Kidney tubule cell (primary cell): ENCODE measurements around the gene CSK.

Source experiments
- DNase-seq: peaks from one replicate; pipeline ENCODE4 v3.0.0-alpha.2; 2018; ENCODE audit warnings: low spot score

Gene CSK

GRCh38 chr15:74801311-74801997, 19.6 kb downstream of the CSK start:
- no peak for DNase-seq

- no peak for DNase-seq
Measured at GRCh38 chr15:74802290-74802689, 20.4 kb downstream of the CSK start.

GRCh38 chr15:74802862-74803447, 21.1 kb downstream of the CSK start:
- DNase-seq, result no peak

GRCh38 chr15:74804935-74805334, 23.1 kb downstream of the CSK start:
- DNase-seq, result no peak

- no peak for DNase-seq
Measured at GRCh38 chr15:74807282-74807681, 25.4 kb downstream of the CSK start.

GRCh38 chr15:74808078-74808839, 26.4 kb downstream of the CSK start:
- peak; percentile 63 for DNase-seq

- DNase-seq, result no peak
Measured at GRCh38 chr15:74808840-74809229, 27.0 kb downstream of the CSK start.

GRCh38 chr15:74809242-74809641, 27.4 kb downstream of the CSK start:
- DNase-seq, result no peak

- no peak for DNase-seq
Measured at GRCh38 chr15:74809956-74810355, 28.1 kb downstream of the CSK start.

GRCh38 chr15:74812533-74812932, 30.7 kb downstream of the CSK start, which contains the start of gene LMAN1L:
Gene LMAN1L, plus strand, starts transcription at chr15:74812835. Its CDS starts 20 bp downstream, at chr15:74812855.
- no peak for DNase-seq

- DNase-seq, result no peak
Measured at GRCh38 chr15:74815121-74815934, 33.4 kb downstream of the CSK start.

GRCh38 chr15:74815961-74816360, 34.1 kb downstream of the CSK start:
- DNase-seq, result no peak

- no peak for DNase-seq
Measured at GRCh38 chr15:74816624-74817369, 34.9 kb downstream of the CSK start.

GRCh38 chr15:74817370-74817737, 35.5 kb downstream of the CSK start:
- DNase-seq, result peak; percentile 79

- DNase-seq, result no peak
Measured at GRCh38 chr15:74820056-74820455, 38.2 kb downstream of the CSK start.

GRCh38 chr15:74821091-74821789, 39.4 kb downstream of the CSK start:
- DNase-seq, result no peak

GRCh38 chr15:74821790-74822158, 39.9 kb downstream of the CSK start:
- DNase-seq, result no peak

- no peak for DNase-seq
Measured at GRCh38 chr15:74822233-74822632, 40.4 kb downstream of the CSK start.

- no peak for DNase-seq
Measured at GRCh38 chr15:74823324-74823723, 41.4 kb downstream of the CSK start.

GRCh38 chr15:74824976-74825375, 43.1 kb downstream of the CSK start:
- DNase-seq, result no peak

GRCh38 chr15:74825866-74826265, 44.0 kb downstream of the CSK start:
- no peak for DNase-seq
